SK-N-SH (cell line): Measurements from ENCODE around the gene ELOVL6. TPM values are rescaled to one million over a fixed set of nuclear protein-coding genes. Genes with fewer than 3 reads are reported as not detected.

Experiments
- CTCF ChIA-PET: fragments of 300-600, 350-600 bp; formaldehyde crosslinking; extraction: SDS; loops from one replicate; lab custom pipeline; 2021; lab: Yijun Ruan, JAX
- POLR2A ChIA-PET: fragments of 350-600 bp; sonication (Branson Sonifier 250); formaldehyde crosslinking; extraction: SDS; loops from one replicate; lab custom pipeline; 2020; ENCODE audit warnings: antibody characterized with exemption, inconsistent platforms; lab: Yijun Ruan, JAX
- DNase-seq: peaks from one replicate; pipeline ENCODE4 v3.0.0; 2012
- H2AFZ ChIP-seq: fragments of 200-600 bp; sonication (generic); 2 replicates; pipeline ENCODE4 v1.8.1; 2016; ENCODE audit warnings: antibody characterized with exemption, mild to moderate bottlenecking, low read depth
- H3F3A ChIP-seq: fragments of 200-600 bp; sonication (generic); replicated peaks from 2 replicates; pipeline ENCODE3; 2016; ENCODE audit warnings: antibody characterized with exemption, mild to moderate bottlenecking; ENCODE audit not compliant: insufficient read depth
- H3K27ac ChIP-seq, 2 experiments: fragments of 200-500 bp in 1 of 2; fragments of 200-600 bp in 1 of 2; sonication (Bioruptor generic) in 1 of 2; sonication (generic), shearing (Covaris generic) in 1 of 2; 2 replicates each; pipeline versions ENCODE4 v1.5.1 to v1.6.1; 2014 to 2016; ENCODE audit warnings: low read depth in 2 of 2, inconsistent platforms in 1 of 2, low read length in 1 of 2, mild to moderate bottlenecking in 1 of 2, mixed read lengths in 1 of 2
- H3K27me3 ChIP-seq: fragments of 200-600 bp; sonication (generic), shearing (Covaris generic); 2 replicates; pipeline ENCODE4 v1.6.1; 2016; ENCODE audit warnings: mixed run types; ENCODE audit not compliant: insufficient read depth
- H3K36me3 ChIP-seq, 2 experiments: fragments of 200-500 bp in 1 of 2; fragments of 200-600 bp in 1 of 2; sonication (Bioruptor generic) in 1 of 2; sonication (generic) in 1 of 2; replicated peaks in 1 of 2; 2 replicates each; pipeline versions ENCODE3 to v1.5.1; 2014 to 2016; ENCODE audit warnings: low read length in 1 of 2, mild to moderate bottlenecking in 1 of 2; ENCODE audit not compliant: insufficient read depth in 2 of 2, control insufficient read depth in 1 of 2
- H3K4me1 ChIP-seq, 2 experiments: fragments of 200-500 bp in 1 of 2; fragments of 200-600 bp in 1 of 2; sonication (Bioruptor generic) in 1 of 2; sonication (generic), shearing (Covaris generic) in 1 of 2; 2 replicates each; pipeline versions ENCODE4 v1.5.1 to v1.6.1; 2014 to 2016; ENCODE audit warnings: low read depth in 1 of 2, low read length in 1 of 2, mixed run types in 1 of 2; ENCODE audit not compliant: insufficient read depth in 2 of 2, control insufficient read depth in 1 of 2
- H3K4me2 ChIP-seq: fragments of 200-600 bp; sonication (generic), shearing (Covaris generic); 2 replicates; pipeline ENCODE4 v1.6.1; 2017; ENCODE audit warnings: mixed run types
- H3K4me3 ChIP-seq, 2 experiments: fragments of 200-500 bp in 1 of 2; fragments of 200-600 bp in 1 of 2; sonication (Bioruptor generic) in 1 of 2; sonication (generic), shearing (Covaris generic) in 1 of 2; 2 replicates each; pipeline versions ENCODE4 v1.5.1 to v1.8.1; 2014 to 2016; ENCODE audit warnings: low read depth in 2 of 2, inconsistent platforms in 1 of 2, low read length in 1 of 2, mild to moderate bottlenecking in 1 of 2, mixed read lengths in 1 of 2, moderate library complexity in 1 of 2
- H3K79me2 ChIP-seq: fragments of 200-600 bp; sonication (generic); 2 replicates; pipeline ENCODE4 v1.8.1; 2017; ENCODE audit warnings: mild to moderate bottlenecking; ENCODE audit not compliant: insufficient read depth
- H3K9ac ChIP-seq: fragments of 200-600 bp; sonication (generic); 2 replicates; pipeline ENCODE4 v1.6.1; 2017; ENCODE audit warnings: mixed run types
- H3K9me2 ChIP-seq: fragments of 200-600 bp; sonication (generic); 2 replicates; pipeline ENCODE4 v1.6.1; 2017; ENCODE audit warnings: mixed run types
- H3K9me3 ChIP-seq: fragments of 200-600 bp; sonication (generic); 2 replicates; pipeline ENCODE4 v1.6.1; 2017; ENCODE audit warnings: mixed run types, mild to moderate bottlenecking, moderate library complexity
- H4K20me1 ChIP-seq: fragments of 200-600 bp; sonication (generic); 2 replicates; pipeline ENCODE4 v1.6.1; 2017; ENCODE audit warnings: mild to moderate bottlenecking, mixed run types; ENCODE audit not compliant: insufficient read depth
- CHD2 ChIP-seq: fragments of 150-350 bp; IDR thresholded peaks from 2 replicates; pipeline ENCODE4 v1.6.1; 2018; ENCODE audit warnings: low read length; ENCODE audit not compliant: partially characterized antibody
- CTCF ChIP-seq: fragments of 200-600 bp; sonication (generic); IDR thresholded peaks from 2 replicates; pipeline ENCODE4 v1.6.1; 2017; ENCODE audit warnings: antibody characterized with exemption, mild to moderate bottlenecking, moderate library complexity
- FOXJ3 ChIP-seq: sonication (generic); formaldehyde crosslinking; IDR thresholded peaks from 2 replicates; pipeline ENCODE4 v1.5.1; 2020; ENCODE audit warnings: mild to moderate bottlenecking, missing genetic modification reagents
- FOXM1 ChIP-seq: IDR thresholded peaks from 2 replicates; pipeline ENCODE4 v1.4.0; 2012; ENCODE audit warnings: low read depth, mild to moderate bottlenecking
- GABPA ChIP-seq: IDR thresholded peaks from 2 replicates; pipeline ENCODE4 v1.4.0; 2012; ENCODE audit warnings: low read depth, mild to moderate bottlenecking
- GATA2 ChIP-seq: sonication (generic); formaldehyde crosslinking; IDR thresholded peaks from 2 replicates; pipeline ENCODE4 v1.5.0; 2020; ENCODE audit warnings: mild to moderate bottlenecking, missing genetic modification reagents
- IRF3 ChIP-seq: fragments of 150-350 bp; IDR thresholded peaks from 2 replicates; pipeline ENCODE4 v1.6.1; 2016; ENCODE audit warnings: mild to moderate bottlenecking, low read depth, low read length
- JUND ChIP-seq: IDR thresholded peaks from 2 replicates; pipeline ENCODE4 v1.4.0; 2012
- MAX ChIP-seq: IDR thresholded peaks from 2 replicates; pipeline ENCODE4 v1.4.0; 2012; ENCODE audit warnings: low read depth
- MEF2A ChIP-seq: IDR thresholded peaks from 2 replicates; pipeline ENCODE4 v1.4.0; 2012; ENCODE audit warnings: low read depth, borderline replicate concordance
- MXI1 ChIP-seq: IDR thresholded peaks from 2 replicates; pipeline ENCODE4 v1.6.1; 2012; ENCODE audit warnings: mild to moderate bottlenecking, low read depth, low read length, improper control_type of control experiment
- NRF1 ChIP-seq: IDR thresholded peaks from 2 replicates; pipeline ENCODE4 v1.6.1; 2012; ENCODE audit warnings: low read depth, mild to moderate bottlenecking, low read length
- POLR2AphosphoS5 ChIP-seq: IDR thresholded peaks from 2 replicates; pipeline ENCODE4 v1.6.1; 2012; ENCODE audit warnings: low read depth, low read length
- RAD21 ChIP-seq: IDR thresholded peaks from 2 replicates; pipeline ENCODE4 v1.6.1; 2012; ENCODE audit warnings: mild to moderate bottlenecking, low read length
- RCOR1 ChIP-seq: fragments of 150-350 bp; IDR thresholded peaks from 2 replicates; pipeline ENCODE4 v1.6.1; 2017; ENCODE audit warnings: antibody characterized with exemption, low read length
- REST ChIP-seq: IDR thresholded peaks from 2 replicates; pipeline ENCODE4 v1.6.1; 2012; ENCODE audit warnings: mild to moderate bottlenecking, low read depth, low read length, moderate library complexity
- TAF1 ChIP-seq: IDR thresholded peaks from 2 replicates; pipeline ENCODE4 v1.6.1; 2012; ENCODE audit warnings: low read depth, mild to moderate bottlenecking, low read length, moderate library complexity, borderline replicate concordance
- TCF12 ChIP-seq: IDR thresholded peaks from 2 replicates; pipeline ENCODE4 v1.4.0; 2012
- TEAD4 ChIP-seq: IDR thresholded peaks from 2 replicates; pipeline ENCODE4 v1.4.0; 2012; ENCODE audit warnings: mild to moderate bottlenecking, borderline replicate concordance; ENCODE audit not compliant: insufficient read depth
- USF2 ChIP-seq: fragments of 150-350 bp; IDR thresholded peaks from 2 replicates; pipeline ENCODE4 v1.6.1; 2017; ENCODE audit warnings: antibody characterized with exemption, low read length, low read depth, borderline replicate concordance
- WGBS: methylation state at CpG from one replicate; pipeline ENCODE4 v1.1.6; 2017; ENCODE audit warnings: low lambda C conversion rate; 5-methylcytosine and 5-hydroxymethylcytosine counted together
- polyA plus RNA-seq, 3 experiments: library from polyadenylated mRNA; depleted of rRNA; stranded (reverse); fragments of >200 nt; gene quantifications; 2 replicates each; pipeline ENCODE4 v1.2.3, GENCODE V29; 2012

The ELOVL6 gene
- polyA plus RNA-seq, 1 of the 3 experiments (the other 2 are of a cell fraction), result 9.0 TPM

GRCh38 chr4:110142461-110142860, 56.0 kb downstream of the ELOVL6 start (continued):
- TF ChIP-seq IRF3 (no peak), MXI1 (no peak), MAX (no peak), REST (no peak), FOXM1 (no peak)

GRCh38 chr4:110139815-110140214, 58.6 kb downstream of the ELOVL6 start:
- POLR2A ChIA-PET, result interaction anchor here (0.5 kb wide), 1 partner anchor 137 kb away, joined by 3 read pairs; no protein-coding TSS in a partner anchor
- no peaks in the 10 kb centered on the region for H3K4me1 ChIP-seq
- no peaks in the 10 kb centered on the region for H3K36me3 ChIP-seq
- no peak overlapping the region for H3K4me2 ChIP-seq
- no peaks in the 10 kb centered on the region for H3K79me2 ChIP-seq
- H3F3A ChIP-seq, result no peaks in the 10 kb centered on the region
- no peak overlapping the region for H3K9ac ChIP-seq
- no peak overlapping the region for H3K27ac ChIP-seq
- H4K20me1 ChIP-seq, result no peaks in the 10 kb centered on the region
- CTCF ChIA-PET, result interaction anchor here (1.0 kb wide), 1 partner anchor 14 kb away, joined by 4 read pairs; no protein-coding TSS in a partner anchor
- no peaks in the 10 kb centered on the region for H3K27me3 ChIP-seq
- H3K9me3 ChIP-seq, result no peaks in the 10 kb centered on the region
- no peak for DNase-seq
- no peak overlapping the region for H2AFZ ChIP-seq
- H3K9me2 ChIP-seq, result no peaks in the 10 kb centered on the region
- WGBS, result 100% methylated on average over 3 of the region's 3 CpGs
- TF ChIP-seq TCF12 (no peak), CHD2 (no peak), GATA2 (CRISPR knock-in tag) (no peak), RAD21 (no peak), NRF1 (no peak), TAF1 (no peak), TEAD4 (no peak), FOXJ3 (CRISPR knock-in tag) (no peak), POLR2AphosphoS5 (no peak), RCOR1 (no peak), IRF3 (no peak), FOXM1 (no peak), CTCF (no peak), USF2 (no peak), GABPA (no peak), JUND (no peak), MEF2A (no peak)
- TF ChIP-seq, all 33 proteins: peak for 0
- no peak overlapping the region for H3K4me3 ChIP-seq
